Natural killer cell (primary cell): ENCODE measurements around the gene CAV2. TPM values are rescaled to one million over a fixed set of nuclear protein-coding genes. Genes with fewer than 3 reads are reported as not detected.
A peak's percentile ranks its signal among the peaks of the same experiment; 100 is the strongest.

Experiments
- ATAC-seq, 3 donors: fragments of 150-1000 bp in 2 of 3; fragments of 200-7000 bp in 1 of 3; cut with Tn5 transposase; 1 replicate in 1 of 3; 2 replicates in 2 of 3; pipeline ENCODE4 v1.10.0; 2021; ENCODE audit warnings: mild to moderate bottlenecking in 2 of 3, moderate library complexity in 2 of 3
- DNase-seq, 2 donors: peaks; one replicate each; pipeline versions ENCODE4 v3.0.0 to v3.0.0-alpha.2; 2013 to 2021; ENCODE audit warnings: mixed read lengths in 1 of 2
- H3K27ac ChIP-seq: one replicate; pipeline ENCODE4 v1.5.1; 2013; ENCODE audit warnings: mild to moderate bottlenecking, low read length
- H3K27me3 ChIP-seq: one replicate; pipeline ENCODE4 v1.6.1; 2013; ENCODE audit warnings: low read length; ENCODE audit not compliant: control insufficient read depth, insufficient read depth
- H3K36me3 ChIP-seq: one replicate; pipeline ENCODE4 v1.6.1; 2013; ENCODE audit warnings: low read length; ENCODE audit not compliant: control insufficient read depth, insufficient read depth
- H3K4me1 ChIP-seq: one replicate; pipeline ENCODE4 v1.6.1; 2013; ENCODE audit warnings: low read length; ENCODE audit not compliant: control insufficient read depth, insufficient read depth
- H3K4me3 ChIP-seq: one replicate; pipeline ENCODE4 v1.5.1; 2013; ENCODE audit warnings: low read length
- H3K9me3 ChIP-seq: one replicate; pipeline ENCODE4 v1.6.1; 2013; ENCODE audit warnings: low read length; ENCODE audit not compliant: control insufficient read depth, insufficient read depth
- H3K27ac Mint-ChIP-seq, 2 donors: one replicate each; pipeline ENCODE4 v1.8.0; 2022; ENCODE audit warnings: mild to moderate bottlenecking in 2 of 2, mixed read lengths in 2 of 2, moderate library complexity in 1 of 2
- H3K27me3 Mint-ChIP-seq, 2 donors: one replicate each; pipeline ENCODE4 v1.8.0; 2022; ENCODE audit warnings: low read depth in 2 of 2, mixed read lengths in 2 of 2
- H3K36me3 Mint-ChIP-seq: one replicate; pipeline ENCODE4 v1.8.0; 2022; ENCODE audit warnings: mixed read lengths
- H3K4me1 Mint-ChIP-seq, 2 donors: one replicate each; pipeline ENCODE4 v1.8.0; 2022; ENCODE audit warnings: mixed read lengths in 2 of 2
- H3K4me3 Mint-ChIP-seq: one replicate; pipeline ENCODE4 v1.8.0; 2022; ENCODE audit warnings: mild to moderate bottlenecking, moderate library complexity, mixed read lengths
- H3K9me3 Mint-ChIP-seq, 2 donors: one replicate each; pipeline ENCODE4 v1.8.0; 2022; ENCODE audit warnings: mixed read lengths in 2 of 2
- CTCF ChIP-seq: fragments of 200-600 bp; IDR thresholded peaks from one replicate; pipeline ENCODE4 v1.8.0; 2022; ENCODE audit warnings: antibody characterized with exemption
- WGBS: methylation state at CpG from one replicate; pipeline ENCODE4 v1.1.7; 2013; ENCODE audit warnings: missing lambda C conversion rate; ENCODE audit not compliant: insufficient coverage; 5-methylcytosine and 5-hydroxymethylcytosine counted together
- intact Hi-C: fragments of 100-400 bp; cut with micrococcal nuclease; formaldehyde crosslinking; loops from one replicate; pipeline ENCODE4 v1.14.2; 2022
- total RNA-seq, 4 donors: library from RNA; stranded (reverse); fragments of 120-200 nt in 1 of 4; gene quantifications; one replicate each; pipeline versions ENCODE4 v1.2.3 to v1.2.4, GENCODE V29; 2013 to 2022

The CAV2 gene
- total RNA-seq, 3 donors from 2014 or later (not counting 1 experiment from before 2014, with no cell fraction given): 1.9 TPM; not detected in 2

GRCh38 chr7:116522247-116522646 is 22.7 kb downstream of the CAV2 start:
- no peaks in the 10 kb centered on the region for H3K36me3 ChIP-seq
- WGBS: 88% methylated on average over 5 of the region's 5 CpGs
- no peak overlapping the region for H3K4me3 ChIP-seq
- intact Hi-C loops: no loop called here
- no peak overlapping the region for H3K27ac ChIP-seq
- ATAC-seq: no peak
- H3K4me1 ChIP-seq: peaks cover 25% of the 10 kb centered on the region
- Mint-ChIP-seq H3K4me1 (peaks cover 14 to 25% of the 10 kb centered on the region in 2 donors), H3K36me3 (no peaks in the 10 kb centered on the region), H3K4me3 (no peak overlapping the region), H3K27me3 (peaks cover 46 to 61% of the 10 kb centered on the region in 2 donors), H3K27ac (no peak overlapping the region), H3K9me3 (no peaks in the 10 kb centered on the region)
- no peak for TF ChIP-seq CTCF
- no peak for DNase-seq
- peaks cover 39% of the 10 kb centered on the region for H3K27me3 ChIP-seq
- H3K9me3 ChIP-seq: no peaks in the 10 kb centered on the region

GRCh38 chr7:116524221-116524608 is 24.7 kb downstream of the CAV2 start:
- peaks cover 25% of the 10 kb centered on the region for H3K4me1 ChIP-seq
- DNase-seq (no peak), ATAC-seq (no peak)
- Mint-ChIP-seq H3K27me3 (peaks cover 55 to 73% of the 10 kb centered on the region in 2 donors), H3K4me1 (peaks cover 14 to 25% of the 10 kb centered on the region in 2 donors), H3K4me3 (peak overlapping the region; percentile 17), H3K9me3 (no peaks in the 10 kb centered on the region), H3K36me3 (no peaks in the 10 kb centered on the region), H3K27ac (no peak overlapping the region)
- no peaks in the 10 kb centered on the region for H3K36me3 ChIP-seq
- H3K4me3 ChIP-seq: no peak overlapping the region
- peaks cover 46% of the 10 kb centered on the region for H3K27me3 ChIP-seq
- no peak overlapping the region for H3K27ac ChIP-seq
- TF ChIP-seq CTCF: no peak
- 48% methylated on average over 7 of the region's 10 CpGs for whole genome bisulfite sequencing
- intact Hi-C loops: no loop called here
- H3K9me3 ChIP-seq: no peaks in the 10 kb centered on the region

- peak within 1 kb of the TSS; percentile 8 to 71 for H3K27ac Mint-ChIP-seq
- WGBS: under 1% methylated on average over 41 of the region's 42 CpGs
- no peak for TF ChIP-seq CTCF
- intact Hi-C loops: no loop called here
- peaks cover 14 to 25% of the 10 kb centered on the region in 2 donors for H3K4me1 Mint-ChIP-seq
- Histone ChIP-seq H3K9me3 (no peaks in the 10 kb centered on the region), H3K27ac (no peak within 1 kb of the TSS), H3K27me3 (peaks cover 46% of the 10 kb centered on the region), H3K4me1 (peaks cover 25% of the 10 kb centered on the region), H3K36me3 (no peaks in the 10 kb centered on the region), H3K4me3 (peak within 1 kb of the TSS; percentile 45)
- ATAC-seq: peak; percentile 31 to 39 (median 34)
- peaks cover 55 to 72% of the 10 kb centered on the region in 2 donors for H3K27me3 Mint-ChIP-seq
- no peaks in the 10 kb centered on the region for H3K36me3 Mint-ChIP-seq
- DNase-seq: peak in 1 of 2 donors; percentile 70
- H3K4me3 Mint-ChIP-seq: peak within 1 kb of the TSS; percentile 85
- no peaks in the 10 kb centered on the region for H3K9me3 Mint-ChIP-seq
Measured at GRCh38 chr7:116524609-116525297, 25.2 kb downstream of the CAV2 start, which contains the start of gene CAV1. Gene CAV1, plus strand, starts transcription at chr7:116525036. Its CDS starts 27 bp downstream, at chr7:116525063.
